Dendritic cell treated with granulocyte-macrophage colony-stimulating factor and Interleukin-4, amounts not matched to agents 40 ng/mL and 50 ng/mL, for 4 days (primary cell): Measurements from ENCODE around the gene ZDHHC8.
A peak's percentile ranks its signal among the peaks of the same experiment; 100 is the strongest.

Experiments used
- H3K27ac Mint-ChIP-seq: one replicate; pipeline ENCODE4 v1.8.0; 2022; ENCODE audit warnings: mild to moderate bottlenecking, mixed read lengths
- H3K27me3 Mint-ChIP-seq: one replicate; pipeline ENCODE4 v1.8.0; 2022; ENCODE audit warnings: mild to moderate bottlenecking, mixed read lengths
- H3K36me3 Mint-ChIP-seq: one replicate; pipeline ENCODE4 v1.8.0; 2022; ENCODE audit warnings: low read depth, mixed read lengths
- H3K4me1 Mint-ChIP-seq: one replicate; pipeline ENCODE4 v1.8.0; 2022; ENCODE audit warnings: low read depth, mixed read lengths
- H3K4me3 Mint-ChIP-seq: one replicate; pipeline ENCODE4 v1.8.0; 2022; ENCODE audit warnings: mild to moderate bottlenecking, moderate library complexity, mixed read lengths
- H3K9me3 Mint-ChIP-seq: one replicate; pipeline ENCODE4 v1.8.0; 2022; ENCODE audit warnings: mixed read lengths
- intact Hi-C: fragments of 100-400 bp; cut with micrococcal nuclease; formaldehyde crosslinking; loops from one replicate; pipeline ENCODE4 v1.15.0; 2022

The ZDHHC8 gene

DNA sequence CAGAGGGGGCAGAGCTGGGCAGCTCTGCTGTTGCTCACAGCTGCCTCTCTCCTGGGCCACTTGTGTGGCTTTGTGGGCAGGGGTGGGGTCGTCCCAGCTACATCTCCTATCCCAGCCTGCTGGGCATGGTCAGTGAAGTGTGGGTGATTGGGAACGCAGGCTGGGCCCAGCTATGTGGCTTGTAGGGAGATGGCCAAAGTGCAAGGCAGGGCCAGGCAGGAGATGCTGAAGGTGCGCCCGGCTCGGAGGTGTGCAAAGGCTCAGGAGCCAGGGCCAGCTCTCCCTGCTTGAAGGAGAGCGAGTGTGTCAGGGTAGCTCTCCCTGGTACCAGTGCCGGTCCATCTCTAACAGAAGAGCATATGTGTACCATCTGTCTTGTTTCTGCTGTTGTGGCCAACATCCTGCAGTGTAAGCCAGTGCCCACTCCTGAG lies 24.1 kb upstream of the ZDHHC8 start:
- Mint-ChIP-seq H3K4me3 (no peak overlapping the region), H3K9me3 (no peaks in the 10 kb centered on the region), H3K27ac (no peak overlapping the region), H3K4me1 (no peaks in the 10 kb centered on the region), H3K36me3 (peaks cover 100% of the 10 kb centered on the region), H3K27me3 (no peaks in the 10 kb centered on the region)
- intact Hi-C loops: no loop called here

DNA sequence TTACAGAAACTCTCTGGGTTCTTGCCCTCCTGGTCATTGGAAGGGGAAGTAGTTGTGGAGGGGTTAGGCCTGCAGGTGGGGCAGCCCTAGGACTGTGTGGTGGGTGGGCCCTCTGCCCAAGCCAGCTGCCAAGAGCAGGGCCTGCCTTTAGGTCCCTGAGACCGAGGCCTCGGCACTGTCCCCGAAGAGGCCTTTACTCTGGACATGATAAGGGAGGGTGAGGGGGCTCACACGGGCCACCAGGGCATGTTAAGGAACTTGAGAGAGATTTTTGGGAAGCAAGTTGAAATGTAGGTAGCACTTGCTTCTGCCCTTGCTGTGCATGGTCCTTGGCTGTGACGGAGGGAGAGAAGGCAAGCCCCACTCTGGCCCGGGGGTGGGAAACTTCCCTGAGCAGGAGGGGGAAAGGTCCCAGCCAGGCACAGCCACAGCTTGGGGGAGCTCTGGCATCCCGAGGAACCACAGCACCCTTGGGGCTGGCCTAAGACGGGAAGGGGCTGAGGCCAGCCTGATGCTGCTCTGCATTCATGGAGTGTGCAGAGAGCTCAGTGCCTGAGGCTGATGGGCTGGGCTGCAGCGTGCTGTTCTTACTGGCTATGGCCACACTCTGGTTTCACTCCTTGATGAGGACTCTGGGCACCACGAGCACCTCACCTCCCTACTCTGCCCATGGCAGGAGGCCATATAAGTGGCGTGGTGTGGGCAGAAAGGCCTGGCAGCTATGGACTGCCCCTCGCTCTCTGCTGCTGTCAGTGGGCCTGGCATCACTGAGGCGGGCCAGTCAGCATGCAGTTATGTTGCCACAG lies 23.4 kb upstream of the ZDHHC8 start:
- Mint-ChIP-seq H3K4me1 (no peaks in the 10 kb centered on the region), H3K9me3 (no peaks in the 10 kb centered on the region), H3K27me3 (no peaks in the 10 kb centered on the region), H3K4me3 (no peak overlapping the region), H3K27ac (no peak overlapping the region), H3K36me3 (peaks cover 100% of the 10 kb centered on the region)
- intact Hi-C loops: no loop called here

DNA sequence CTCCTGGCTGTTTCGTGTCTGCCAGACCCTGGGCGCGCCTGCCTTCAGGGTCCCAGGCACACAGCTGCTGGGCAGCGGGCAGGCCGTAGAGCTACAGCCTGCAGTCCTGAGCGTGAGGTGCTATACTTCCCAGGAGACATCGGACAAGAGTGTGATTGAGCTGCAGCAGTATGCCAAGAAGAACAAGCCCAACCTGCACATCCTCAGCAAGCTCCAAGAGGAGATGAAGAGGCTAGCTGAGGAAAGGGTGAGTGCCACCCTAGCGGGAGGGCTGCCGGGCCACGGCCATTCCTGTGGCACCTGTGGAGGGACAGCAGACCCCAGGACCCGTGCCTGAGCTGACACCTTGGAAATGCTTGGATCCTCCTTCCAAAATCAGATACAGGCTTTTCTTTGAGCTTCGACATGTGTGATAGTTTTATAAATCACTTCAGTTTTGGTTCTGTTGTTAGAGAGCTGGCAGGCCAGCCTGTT lies 22.8 kb upstream of the ZDHHC8 start:
- H3K36me3 Mint-ChIP-seq: peaks cover 100% of the 10 kb centered on the region
- intact Hi-C loops: no loop called here
- H3K4me1 Mint-ChIP-seq: no peaks in the 10 kb centered on the region
- no peak overlapping the region for H3K27ac Mint-ChIP-seq
- no peaks in the 10 kb centered on the region for H3K9me3 Mint-ChIP-seq
- no peak overlapping the region for H3K4me3 Mint-ChIP-seq
- H3K27me3 Mint-ChIP-seq: no peaks in the 10 kb centered on the region

DNA sequence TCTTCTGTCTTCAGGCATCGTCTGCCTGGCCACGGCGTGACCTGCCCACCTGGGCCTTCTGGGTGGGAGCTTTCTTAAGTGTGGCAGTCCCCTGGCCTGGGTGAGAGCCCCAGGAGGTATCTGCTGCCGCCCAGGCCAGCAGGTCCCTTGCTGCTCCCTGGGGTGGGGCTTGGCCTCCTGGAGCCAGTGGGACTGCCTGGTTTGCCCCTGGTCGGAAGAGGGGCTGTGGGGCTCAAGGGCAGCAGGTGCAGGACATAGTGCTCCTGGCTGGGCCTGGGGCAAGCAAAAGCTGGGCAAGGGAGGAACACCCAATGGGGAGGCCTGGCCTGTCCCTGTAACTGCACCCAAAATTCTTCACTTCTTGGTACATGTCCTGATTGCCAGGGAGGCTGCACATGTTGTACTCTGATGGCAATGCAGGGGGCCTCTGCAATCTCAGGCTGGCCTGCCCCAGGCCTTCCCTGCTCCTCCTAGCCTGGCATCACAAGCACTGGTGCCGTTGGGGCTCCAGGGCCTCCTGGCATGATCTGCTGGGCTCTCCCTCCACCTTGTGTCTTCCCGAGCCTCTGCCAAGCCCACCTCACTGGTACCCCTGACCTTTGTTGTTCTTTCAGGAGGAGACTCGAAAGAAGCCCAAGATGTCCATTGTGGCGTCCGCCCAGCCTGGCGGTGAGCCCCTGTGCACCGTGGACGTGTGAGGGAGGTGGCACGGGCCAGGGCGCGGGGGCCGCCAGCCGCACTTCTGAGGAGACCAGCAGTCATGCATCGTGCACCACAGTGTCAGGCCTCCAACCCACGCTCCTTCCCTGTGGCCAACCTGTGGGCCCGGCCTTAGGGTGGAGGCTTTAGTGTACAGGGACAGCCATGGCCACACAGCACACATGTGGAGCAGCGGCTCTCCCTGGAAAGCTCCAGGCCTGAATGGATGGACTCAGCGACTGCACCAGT lies 21.9 kb upstream of the ZDHHC8 start:
- Mint-ChIP-seq H3K4me3 (no peak overlapping the region), H3K36me3 (peaks cover 100% of the 10 kb centered on the region)

DNA sequence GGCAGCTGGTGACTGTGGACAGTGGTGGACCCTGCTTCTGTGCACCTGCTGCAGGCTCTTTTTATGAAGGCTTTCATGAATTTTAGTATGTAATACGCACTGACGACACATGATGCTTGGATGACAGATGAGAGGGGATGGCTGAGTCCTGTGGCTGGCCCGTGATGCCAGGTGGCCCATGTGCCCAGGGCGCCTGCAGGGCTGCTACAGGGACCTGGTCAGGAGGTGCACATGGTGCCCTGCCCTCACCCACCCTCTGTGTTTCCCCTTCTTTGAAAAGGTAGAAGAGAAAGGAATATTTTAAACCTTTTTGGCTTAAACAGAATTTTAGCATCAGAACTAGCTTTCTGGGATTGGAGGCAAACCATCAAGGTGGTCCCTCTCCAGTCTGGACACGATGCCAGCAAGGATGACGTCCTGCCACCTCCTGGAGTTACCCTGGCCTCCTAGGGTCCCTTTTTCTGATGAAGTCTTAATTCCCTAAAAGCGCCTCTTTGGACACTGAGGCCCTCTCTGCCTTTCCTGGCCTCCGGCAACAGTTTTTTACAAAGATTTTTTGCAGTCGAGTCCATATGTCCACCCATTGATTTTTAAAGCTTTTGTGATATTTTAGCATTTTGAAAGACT lies 21.1 kb upstream of the ZDHHC8 start:
- intact Hi-C loops: no loop called here
- no peaks in the 10 kb centered on the region for H3K9me3 Mint-ChIP-seq
- H3K27me3 Mint-ChIP-seq: no peaks in the 10 kb centered on the region
- no peak overlapping the region for H3K27ac Mint-ChIP-seq
- no peak overlapping the region for H3K4me3 Mint-ChIP-seq
- H3K36me3 Mint-ChIP-seq: peaks cover 100% of the 10 kb centered on the region
- H3K4me1 Mint-ChIP-seq: peaks cover 14% of the 10 kb centered on the region

More for the DNA sequence above, 21.9 kb upstream of the ZDHHC8 start:
- intact Hi-C loops: no loop called here
- H3K4me1 Mint-ChIP-seq: peaks cover 8% of the 10 kb centered on the region
- no peaks in the 10 kb centered on the region for H3K27me3 Mint-ChIP-seq
- no peaks in the 10 kb centered on the region for H3K9me3 Mint-ChIP-seq
- no peak overlapping the region for H3K27ac Mint-ChIP-seq

DNA sequence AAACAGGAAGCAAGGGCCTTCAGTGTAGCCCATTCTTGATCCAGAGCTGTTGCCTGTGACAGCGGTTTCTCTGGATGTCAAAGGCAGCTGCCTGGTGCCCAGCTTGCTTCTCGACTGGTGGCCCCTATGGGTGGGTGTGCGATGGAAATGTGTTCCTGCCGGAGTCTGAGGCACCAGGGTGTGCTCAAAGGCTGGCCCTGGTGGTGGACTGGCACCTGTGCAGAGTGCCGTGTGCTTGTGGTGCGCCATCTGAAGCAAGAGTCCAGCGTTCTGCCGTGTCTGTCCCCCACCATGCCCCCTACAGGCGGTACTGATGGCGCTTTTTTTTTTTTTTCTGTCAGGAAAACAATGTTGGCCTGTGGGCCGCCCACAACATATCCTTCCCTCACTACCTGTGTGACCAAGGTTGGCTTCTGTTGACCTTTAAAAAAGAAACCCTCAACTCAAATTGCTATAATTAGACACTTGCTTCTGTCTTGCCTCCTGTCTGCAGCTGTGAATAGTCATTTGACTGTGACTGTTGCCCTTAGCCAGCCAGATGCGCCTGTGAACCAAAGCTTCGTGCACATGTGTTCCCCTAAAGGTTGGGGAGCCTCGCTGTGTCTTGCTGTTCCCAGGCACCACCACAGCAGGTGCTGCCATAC lies 20.4 kb upstream of the ZDHHC8 start:
- Mint-ChIP-seq H3K4me3 (no peak overlapping the region), H3K27ac (no peak overlapping the region), H3K4me1 (peaks cover 21% of the 10 kb centered on the region), H3K36me3 (peaks cover 99% of the 10 kb centered on the region), H3K27me3 (no peaks in the 10 kb centered on the region), H3K9me3 (no peaks in the 10 kb centered on the region)
- intact Hi-C loops: no loop called here

DNA sequence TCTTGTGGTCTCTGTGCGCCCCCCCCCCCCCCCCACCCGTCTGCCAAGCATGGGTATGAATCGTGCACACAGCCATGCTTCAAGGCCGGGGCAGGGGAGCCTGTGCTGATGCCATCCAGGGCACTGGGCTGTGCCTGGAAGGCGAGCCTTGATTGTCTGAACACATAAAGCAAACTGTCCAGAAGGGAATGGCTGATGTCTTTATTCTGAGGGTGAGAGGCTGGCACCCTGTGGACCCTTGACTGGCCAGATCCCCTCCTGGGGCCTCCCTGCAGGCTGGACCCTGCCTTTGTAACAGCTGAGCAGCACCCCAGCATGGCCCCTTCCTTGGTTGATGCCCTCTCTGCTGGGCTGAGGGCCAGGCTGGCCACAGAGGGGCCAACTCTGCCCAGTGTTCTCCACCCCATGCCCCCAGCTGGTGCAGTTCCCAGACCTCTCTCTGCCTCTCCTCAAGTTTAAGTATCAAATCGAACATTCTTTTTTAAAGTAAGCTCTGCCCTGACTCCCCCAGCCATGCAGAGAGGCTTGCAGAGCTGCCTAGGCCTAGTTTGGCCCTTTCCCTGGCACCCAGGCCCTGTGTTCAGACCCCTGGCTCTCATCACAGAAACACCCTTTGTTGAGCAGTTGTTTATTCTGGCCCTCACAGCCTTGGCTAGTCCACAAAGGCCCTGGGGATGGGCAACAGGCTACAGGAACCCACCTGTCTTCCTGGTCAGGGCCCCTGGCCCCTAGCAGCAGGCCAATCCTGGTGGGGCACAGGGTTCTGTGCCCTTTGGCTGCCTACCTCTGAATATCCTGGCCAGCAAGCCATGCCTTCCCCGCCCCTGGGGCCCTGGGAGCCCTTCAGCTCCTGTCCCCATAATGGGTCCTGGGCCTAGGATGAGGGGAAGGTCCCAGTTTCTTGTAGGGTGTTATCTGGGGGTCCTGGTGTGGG lies 19.6 kb upstream of the ZDHHC8 start:
- H3K36me3 Mint-ChIP-seq: peaks cover 99% of the 10 kb centered on the region
- intact Hi-C loops: no loop called here
- H3K9me3 Mint-ChIP-seq: no peaks in the 10 kb centered on the region
- H3K4me1 Mint-ChIP-seq: peaks cover 27% of the 10 kb centered on the region
- H3K27me3 Mint-ChIP-seq: no peaks in the 10 kb centered on the region
- H3K27ac Mint-ChIP-seq: peak overlapping the region; percentile 64
- no peak overlapping the region for H3K4me3 Mint-ChIP-seq

DNA sequence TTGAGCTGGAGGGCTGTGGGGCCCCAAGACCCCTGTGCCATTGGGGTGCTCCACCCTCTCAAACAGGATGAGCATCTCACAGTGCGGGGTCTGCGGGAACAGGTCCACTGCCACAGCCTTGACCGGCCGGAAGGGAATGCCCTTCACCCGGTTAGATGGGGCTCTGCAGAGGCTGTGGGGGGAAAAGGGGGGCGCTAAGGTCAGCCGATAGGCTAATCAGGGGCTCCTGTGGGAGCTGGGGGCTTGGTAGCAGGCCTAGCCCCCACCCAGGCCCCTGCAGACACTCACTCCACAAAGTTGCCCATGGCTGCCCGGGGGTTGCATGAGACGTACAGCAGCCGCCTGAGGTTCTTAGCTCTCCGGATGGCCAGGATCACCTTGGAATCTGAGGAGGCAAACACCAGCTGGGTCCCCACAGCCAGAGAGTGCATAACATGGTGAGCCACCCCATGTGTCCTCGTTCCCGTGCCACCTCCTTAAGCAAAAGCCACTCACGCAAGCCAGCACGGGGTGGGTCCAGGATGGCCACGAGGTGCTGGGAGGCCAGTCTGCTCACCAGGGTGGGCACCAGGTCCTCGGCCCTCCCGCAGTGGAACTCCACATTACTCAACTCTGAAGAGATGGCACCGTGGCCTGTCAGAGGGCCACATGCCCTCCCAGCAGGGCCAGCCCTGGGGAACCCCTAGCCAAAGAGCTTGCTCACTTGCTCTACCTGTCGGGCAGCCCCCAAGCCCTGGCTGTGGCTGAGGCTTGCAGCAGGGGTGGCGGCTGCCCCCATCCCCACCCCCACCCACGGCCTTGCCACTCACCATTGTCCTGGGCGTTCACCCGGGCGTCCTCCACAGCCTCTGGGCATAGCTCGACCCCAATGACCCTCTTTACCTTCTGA lies 18.7 kb upstream of the ZDHHC8 start:
- Mint-ChIP-seq H3K4me3 (no peak overlapping the region), H3K4me1 (peaks cover 27% of the 10 kb centered on the region), H3K9me3 (no peaks in the 10 kb centered on the region), H3K36me3 (peaks cover 91% of the 10 kb centered on the region), H3K27me3 (no peaks in the 10 kb centered on the region), H3K27ac (no peak overlapping the region)
- intact Hi-C loops: no loop called here

DNA sequence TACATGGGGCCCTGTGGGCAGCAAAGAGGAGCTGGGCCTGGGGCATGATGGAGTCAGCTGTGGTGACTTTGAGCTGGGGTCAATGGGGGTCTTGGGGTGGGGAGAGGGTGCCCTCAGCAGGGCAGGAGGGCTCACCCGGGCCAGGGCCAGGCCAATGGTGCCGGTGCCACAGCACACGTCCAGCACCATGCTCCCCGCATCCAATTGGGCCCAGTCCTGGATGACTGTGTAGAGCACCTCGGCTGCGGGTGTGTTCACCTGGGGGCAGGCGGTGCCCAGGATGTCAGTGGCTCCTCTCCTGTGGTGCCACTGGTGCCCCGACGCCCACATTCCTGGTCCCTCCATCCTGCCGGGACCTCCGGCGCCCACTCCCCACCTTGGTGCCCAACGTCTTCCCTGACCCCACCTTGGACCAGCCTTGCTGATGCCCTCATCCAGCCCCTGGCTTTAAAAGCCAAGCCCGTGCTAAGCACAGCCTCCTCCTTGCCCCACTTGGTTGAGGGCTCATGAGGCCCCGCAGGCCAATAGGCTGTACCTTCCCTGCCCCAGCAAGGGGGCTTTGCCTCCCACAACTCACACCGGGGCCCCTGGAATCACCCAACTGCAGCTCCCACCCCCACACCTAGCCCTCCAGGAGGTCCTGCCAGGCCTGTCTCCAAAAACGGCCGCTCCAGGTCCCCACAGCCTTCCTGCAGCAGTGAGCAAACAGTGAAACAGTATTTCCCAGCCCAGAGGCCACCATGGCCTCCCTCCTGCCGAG lies 17.9 kb upstream of the ZDHHC8 start:
- intact Hi-C loops: no loop called here
- Mint-ChIP-seq H3K9me3 (no peaks in the 10 kb centered on the region), H3K36me3 (peaks cover 84% of the 10 kb centered on the region), H3K27ac (peak overlapping the region; percentile 18), H3K4me3 (no peak overlapping the region), H3K27me3 (no peaks in the 10 kb centered on the region), H3K4me1 (peaks cover 29% of the 10 kb centered on the region)

DNA sequence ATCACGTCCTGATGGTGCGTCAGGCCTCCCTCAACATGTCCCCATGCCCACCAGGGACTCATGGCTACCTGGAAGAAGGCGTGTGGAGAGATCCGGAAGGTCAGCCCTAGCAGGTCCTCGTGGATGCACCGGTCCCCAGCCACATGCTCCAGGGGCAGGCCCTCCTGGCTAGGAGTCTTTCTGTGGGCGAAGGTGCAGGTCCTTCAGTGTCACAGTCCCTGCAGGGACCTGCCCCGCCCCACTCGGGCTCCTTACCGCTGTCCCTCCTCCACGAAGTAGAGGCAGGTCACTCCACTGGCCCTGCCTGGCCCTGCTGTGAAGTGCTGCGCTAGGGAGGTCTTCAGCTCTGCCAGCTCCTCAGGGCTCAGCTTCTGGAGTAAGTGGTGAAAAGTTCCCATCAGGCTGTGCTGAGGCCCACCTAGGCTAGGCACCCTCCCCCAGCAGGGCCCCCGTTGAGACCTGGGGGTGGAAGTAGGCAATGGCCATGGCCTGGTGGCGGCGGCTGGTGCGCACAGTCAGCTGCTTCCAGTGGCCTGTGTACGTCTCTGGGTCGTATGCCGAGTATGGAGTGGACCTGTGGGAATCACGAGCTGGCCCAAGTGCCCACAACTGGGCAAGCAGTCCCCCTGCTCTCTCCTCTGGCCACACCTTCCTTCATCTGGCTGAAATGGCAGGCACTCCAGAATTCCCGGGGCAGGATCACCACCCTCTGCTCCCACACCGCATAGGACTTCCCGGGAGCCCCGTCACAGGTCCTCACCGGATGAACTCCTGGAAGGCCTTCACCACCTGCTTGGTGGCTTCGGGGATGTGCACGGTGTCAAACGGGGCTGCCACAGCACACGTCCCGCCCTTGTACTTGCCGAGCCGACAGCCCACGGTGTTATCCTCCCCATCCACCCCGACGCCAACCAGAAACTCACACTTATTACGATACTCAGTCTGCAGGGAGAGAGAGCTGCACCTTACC lies 16.8 kb upstream of the ZDHHC8 start:
- Mint-ChIP-seq H3K9me3 (no peaks in the 10 kb centered on the region), H3K4me3 (no peak overlapping the region), H3K27me3 (no peaks in the 10 kb centered on the region), H3K36me3 (peaks cover 84% of the 10 kb centered on the region), H3K27ac (peak overlapping the region; percentile 18), H3K4me1 (peaks cover 38% of the 10 kb centered on the region)
- intact Hi-C loops: no loop called here
